ENCODE results near the gene TPT1.
A peak's percentile ranks its signal among the peaks of the same experiment; 100 is the strongest.
"Not testable (repeated sequence)": the region's sequence is repeated elsewhere in the genome, so short reads cannot be mapped to it uniquely, and the experiment has no call there.

Gene TPT1

DNA sequence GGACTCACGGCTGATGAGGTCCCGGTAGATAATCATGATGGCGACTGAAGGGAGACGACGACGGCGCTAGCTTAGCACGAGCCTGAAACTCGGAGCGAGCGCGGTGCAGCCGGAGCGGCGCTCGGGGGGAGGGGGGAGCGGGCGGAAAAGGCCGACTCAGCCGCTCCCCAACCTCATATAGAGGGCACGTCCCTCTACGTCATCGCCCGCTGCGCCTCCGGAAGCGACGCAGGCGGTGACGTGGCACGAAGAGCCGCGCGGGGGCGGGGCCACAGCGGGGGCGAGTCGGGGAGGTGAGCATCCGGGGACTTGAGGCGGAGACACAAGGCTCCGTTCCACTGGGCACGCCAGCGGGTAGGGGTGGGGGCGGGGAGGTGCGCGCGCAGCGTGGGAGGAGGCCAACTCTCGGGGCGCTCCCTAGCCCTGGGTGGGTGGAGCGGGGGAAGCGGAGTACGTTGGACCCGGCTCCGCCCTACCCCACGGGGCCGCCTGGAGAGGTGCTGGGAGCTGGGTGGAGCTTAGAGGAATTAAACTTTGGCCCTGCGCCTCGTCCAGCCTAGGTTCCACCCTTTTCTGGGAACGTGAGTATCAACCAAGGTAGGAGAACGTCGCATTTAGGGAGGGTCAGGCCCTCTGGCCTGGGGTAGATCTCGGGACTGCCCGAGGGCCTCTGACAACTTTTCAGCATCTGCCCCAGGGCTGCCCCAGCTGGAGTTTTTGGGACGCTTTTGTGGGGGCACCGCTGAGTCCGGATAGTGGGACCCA is at the start of gene TPT1:
TSS of gene TPT1 (minus strand) at position 150 of the 765 bp plus-strand sequence. CDS start at position 36, 114 bp downstream.
- DNase-seq: peak; percentile 99

DNA sequence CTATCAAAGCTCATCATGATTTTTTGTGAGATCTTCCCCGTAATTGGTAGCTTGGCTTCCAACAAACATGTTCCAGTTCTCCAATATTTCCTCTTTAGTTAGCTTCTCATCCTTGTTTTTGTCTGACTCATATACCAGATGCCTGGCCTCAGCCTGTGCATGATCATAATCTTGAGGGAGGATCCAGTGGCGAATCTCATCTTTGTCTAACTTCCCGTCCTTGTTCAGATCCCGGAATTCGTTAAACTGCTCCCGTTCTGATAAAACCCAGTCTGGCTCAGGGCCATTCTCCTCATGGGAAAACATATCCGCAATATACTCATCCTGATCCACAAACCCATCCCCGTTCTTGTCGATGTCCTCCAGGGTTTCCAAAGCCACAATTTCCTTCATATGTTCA is 49.4 kb upstream of the TPT1 start:
- DNase-seq: not testable (repeated sequence)

DNA sequence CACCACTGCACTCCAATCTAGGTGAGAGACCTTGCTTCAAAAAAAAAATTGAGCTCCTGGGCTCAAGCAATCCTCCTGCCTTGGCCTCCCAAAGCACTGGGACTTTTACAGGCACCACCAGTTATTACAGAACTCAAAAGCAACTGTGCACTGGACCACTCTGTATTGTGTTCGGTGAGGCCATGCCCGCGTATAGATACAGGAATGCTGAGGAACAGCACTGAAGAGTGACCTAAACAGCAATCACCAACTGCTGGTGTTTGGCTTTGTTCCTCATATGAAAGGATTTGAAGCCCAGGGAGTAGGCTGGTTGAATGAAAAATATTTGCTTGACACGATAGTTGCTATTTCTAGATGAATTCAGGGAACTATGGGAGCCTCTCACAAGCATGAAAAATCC is 47.7 kb upstream of the TPT1 start:
- DNase-seq: no peak

DNA sequence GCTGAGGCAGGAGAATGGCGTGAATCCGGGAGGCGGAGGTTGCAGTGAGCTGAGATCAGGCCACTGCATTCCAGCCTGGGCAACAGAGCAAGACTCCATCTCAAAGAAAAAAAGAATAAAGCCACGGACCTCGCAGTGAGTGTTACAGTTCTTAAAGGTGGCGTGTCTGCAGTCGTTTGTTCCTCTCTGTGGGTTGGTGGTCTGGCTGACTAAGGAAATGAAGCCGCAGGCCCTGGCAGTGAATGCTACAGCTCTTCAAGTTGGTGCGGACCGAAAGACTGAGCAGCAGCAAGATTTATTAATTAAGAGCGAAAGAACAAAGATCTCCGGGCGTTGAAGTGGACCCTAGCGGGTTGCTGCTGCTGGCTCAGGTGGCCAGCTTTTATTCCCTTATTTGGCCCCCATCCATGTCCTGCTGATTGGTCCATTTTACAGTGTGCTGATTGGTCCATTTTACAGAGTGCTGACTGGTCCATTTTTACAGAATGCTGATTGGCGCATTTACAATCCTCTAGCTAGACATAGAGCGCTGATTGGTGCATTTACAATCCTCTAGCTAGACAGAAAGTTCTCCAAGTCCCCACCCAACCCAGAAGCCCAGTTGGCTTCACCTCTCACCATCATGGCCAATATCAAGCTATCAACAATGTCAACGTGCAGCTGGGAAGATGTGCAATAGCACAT is 46.1 kb upstream of the TPT1 start:
- not testable (repeated sequence) for DNase-seq

DNA sequence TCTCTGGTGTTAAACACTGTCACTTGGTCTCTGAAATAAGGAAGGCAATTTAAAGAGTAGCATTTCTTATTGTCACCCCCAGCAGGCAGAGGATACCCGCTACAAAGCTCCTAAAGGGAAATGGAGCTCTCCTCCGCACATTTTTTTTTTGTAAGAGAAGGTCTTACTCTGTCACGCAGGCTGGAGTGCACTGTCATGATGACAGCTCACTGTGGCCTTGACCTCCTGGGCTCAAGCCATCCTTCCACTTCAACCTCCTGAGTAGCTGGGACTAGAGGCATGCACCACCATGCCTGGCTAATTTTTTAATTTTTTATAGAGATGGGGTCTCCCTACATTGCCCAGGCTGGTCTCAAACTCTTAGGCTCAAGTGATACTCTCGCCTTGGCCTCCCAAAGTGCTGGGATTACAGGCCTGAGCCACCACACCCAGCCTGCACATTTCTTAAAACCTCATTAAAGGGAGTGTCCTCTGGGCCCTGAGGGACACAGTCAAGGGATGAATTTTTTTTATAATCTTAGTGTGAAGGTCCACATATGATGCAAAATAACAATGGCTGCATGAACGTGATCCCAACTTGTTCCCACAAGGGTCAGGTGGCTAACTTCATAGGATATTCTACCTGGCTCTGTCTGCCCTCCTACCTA is 45.0 kb upstream of the TPT1 start:
- no peak for DNase-seq

DNA sequence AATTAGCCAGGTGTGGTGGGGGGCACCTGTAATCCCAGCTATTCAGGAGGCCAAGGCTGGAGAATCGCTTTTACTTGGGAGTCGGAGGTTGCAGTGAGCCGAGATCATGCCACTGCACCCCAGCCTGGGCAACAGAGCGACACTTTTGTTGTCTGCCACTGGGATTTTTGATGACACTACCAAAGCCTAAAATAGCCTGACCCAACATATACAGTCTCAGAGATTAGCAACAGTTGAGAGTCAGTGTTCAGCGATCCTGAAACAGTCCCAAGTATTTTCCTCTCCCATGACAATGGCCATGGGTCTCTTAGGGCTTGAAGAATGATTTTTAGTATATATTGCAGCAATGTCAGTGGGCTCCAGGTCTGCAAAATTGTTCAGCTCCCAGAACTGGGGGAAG is 44.3 kb upstream of the TPT1 start:
- DNase-seq: no peak

DNA sequence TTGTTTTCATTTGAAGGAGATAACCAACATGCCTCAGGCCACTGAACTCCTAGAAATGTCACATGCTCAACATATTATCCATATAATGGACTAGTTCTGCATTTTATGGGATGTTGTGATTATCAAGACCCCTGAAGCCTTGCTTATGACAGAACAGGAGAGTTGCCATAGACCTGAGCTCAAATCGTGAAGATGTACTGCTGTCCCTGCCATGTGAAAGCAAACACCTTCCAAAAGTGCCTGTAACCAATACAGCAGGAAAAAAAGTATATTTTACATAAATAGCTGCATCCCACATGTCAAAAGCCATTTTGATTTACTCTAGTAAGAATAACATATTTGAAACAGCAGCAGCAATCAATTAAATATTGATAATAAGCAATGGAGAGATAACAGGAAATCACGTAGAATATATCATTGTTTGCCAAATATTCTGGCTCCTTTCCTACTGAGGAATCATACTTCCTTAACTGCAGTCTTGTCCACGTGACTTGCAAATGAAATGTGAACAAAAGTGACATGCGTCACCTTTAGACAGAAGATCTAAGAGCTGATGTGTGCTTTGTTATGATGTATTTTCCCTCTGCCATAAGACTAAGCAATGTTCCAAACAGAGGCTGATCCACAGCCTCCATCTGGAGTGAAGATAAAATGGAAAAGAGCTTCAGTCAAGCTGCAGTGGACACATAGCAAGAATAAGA is 43.6 kb upstream of the TPT1 start:
- DNase-seq: no peak

DNA sequence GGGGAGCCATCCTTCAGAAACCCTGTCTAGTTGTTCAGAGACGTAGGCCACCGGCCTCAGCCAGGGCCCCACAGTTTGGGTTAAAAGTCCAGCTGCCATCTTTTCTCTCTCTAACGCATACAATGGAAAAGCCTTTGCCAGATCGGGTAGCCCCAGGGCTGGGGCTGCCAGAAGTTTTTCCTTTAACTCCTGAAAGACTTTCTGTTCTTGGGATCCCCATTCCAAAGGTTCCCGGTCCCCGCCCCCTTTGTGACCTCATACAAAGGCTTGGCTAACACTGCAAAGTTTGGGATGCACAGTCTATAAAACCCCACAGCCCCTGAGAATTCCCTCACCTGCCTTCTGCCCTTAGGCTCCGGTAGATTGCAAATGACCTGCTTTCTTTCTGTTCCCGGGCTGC is 41.8 kb upstream of the TPT1 start:
- DNase-seq: not testable (repeated sequence)

DNA sequence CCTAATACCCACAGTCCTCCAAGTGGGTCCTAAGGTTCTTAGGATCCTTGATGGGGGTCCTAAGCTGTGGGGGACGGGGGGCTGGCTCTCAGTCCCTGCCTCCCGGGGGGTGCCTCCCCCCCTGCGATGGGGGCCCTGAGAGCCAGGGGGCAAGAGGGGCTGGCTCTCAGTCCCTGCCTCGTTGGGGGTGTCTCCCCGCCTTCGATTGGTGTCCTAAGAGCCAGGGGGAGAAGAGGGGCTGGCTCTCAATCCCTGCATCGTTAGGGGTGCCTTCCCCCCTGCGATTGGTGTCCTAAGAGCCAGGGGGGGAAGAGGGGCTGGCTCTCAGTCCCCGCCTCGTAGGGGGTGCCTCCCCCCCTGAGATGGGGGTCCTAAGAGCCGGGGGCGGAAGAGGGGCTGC is 40.2 kb upstream of the TPT1 start:
- DNase-seq: no peak

DNA sequence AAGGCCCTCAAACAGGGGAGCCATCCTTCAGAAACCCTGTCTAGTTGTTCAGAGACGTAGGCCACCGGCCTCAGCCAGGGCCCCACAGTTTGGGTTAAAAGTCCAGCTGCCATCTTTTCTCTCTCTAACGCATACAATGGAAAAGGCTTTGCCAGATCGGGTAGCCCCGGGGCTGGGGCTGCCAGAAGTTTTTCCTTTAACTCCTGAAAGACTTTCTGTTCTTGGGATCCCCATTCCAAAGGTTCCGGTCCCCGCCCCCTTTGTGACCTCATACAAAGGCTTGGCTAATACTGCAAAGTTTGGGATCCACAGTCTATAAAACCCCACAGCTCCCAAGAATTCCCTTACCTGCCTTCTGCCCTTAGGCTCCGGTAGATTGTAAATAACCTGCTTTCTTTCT is 39.7 kb upstream of the TPT1 start:
- not testable (repeated sequence) for DNase-seq

DNA sequence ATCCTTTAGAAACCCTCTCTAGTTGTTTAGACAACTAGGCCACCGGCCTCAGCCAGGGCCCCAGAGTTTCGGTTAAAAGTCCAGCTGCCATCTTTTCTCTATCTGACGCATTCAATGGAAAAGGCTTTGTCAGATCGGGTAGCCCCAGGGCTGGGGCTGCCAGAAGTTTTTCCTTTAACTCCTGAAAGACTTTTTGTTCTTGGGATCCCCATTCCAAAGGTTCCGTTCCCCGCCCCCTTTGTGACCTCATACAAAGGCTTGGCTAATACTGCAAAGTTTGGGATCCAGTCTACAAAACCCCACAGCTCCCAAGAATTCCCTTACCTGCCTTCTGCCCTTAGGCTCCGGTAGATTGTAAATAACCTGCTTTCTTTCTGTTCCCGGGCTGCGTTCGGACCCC is 38.5 kb upstream of the TPT1 start:
- DNase-seq: not testable (repeated sequence)

DNA sequence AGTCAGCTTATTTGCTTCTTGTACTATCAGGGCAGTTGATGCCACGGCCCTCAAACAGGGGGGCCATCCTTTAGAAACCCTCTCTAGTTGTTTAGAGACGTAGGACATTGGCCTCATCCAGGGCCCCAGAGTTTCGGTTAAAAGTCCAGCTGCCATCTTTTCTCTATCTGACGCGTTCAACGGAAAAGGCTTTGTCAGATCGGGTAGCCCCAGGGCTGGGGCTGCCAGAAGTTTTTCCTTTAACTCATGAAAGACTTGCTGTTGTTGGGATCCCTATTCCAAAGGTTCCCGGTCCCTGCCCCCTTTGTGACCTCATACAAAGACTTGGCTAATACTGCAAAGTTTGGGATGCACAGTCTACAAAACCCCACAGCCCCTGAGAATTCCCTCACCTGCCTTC is 37.8 kb upstream of the TPT1 start:
- not testable (repeated sequence) for DNase-seq

DNA sequence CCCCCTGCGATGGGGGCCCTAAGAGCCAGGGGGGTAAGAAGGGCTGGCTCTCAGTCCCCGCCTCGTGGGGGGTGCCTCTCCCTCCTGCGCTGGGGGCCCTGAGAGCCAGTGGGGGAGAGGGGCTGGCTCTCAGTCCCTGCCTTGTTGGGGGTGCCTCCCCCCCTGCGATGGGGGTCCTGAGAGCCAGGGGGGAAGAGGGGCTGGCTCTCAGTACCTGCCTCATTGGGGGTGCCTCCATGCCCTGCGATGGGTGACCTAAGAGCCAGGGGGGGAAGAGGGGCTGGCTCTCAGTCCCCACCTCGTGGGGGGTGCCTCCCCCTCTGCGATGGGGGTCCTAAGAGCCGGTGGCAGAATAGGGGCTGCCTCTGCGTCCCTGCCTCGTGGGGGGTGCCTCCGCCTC is 36.3 kb upstream of the TPT1 start:
- DNase-seq: not testable (repeated sequence)

DNA sequence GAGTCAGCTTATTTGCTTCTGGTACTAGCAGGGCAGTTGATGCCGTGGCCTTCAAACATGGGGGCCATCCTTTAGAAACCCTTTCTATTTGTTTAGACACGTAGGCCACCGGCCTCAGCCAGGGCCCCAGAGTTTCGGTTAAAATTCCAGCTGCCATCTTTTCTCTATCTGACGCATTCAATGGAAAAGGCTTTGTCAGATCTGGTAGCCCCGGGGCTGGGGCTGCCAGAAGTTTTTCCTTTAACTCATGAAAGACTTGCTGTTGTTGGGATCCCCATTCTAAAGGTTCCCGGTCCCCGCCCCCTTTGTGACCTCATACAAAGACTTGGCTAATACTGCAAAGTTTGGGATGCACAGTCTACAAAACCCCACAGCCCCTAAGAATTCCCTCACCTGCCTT is 35.7 kb upstream of the TPT1 start:
- DNase-seq: not testable (repeated sequence)

DNA sequence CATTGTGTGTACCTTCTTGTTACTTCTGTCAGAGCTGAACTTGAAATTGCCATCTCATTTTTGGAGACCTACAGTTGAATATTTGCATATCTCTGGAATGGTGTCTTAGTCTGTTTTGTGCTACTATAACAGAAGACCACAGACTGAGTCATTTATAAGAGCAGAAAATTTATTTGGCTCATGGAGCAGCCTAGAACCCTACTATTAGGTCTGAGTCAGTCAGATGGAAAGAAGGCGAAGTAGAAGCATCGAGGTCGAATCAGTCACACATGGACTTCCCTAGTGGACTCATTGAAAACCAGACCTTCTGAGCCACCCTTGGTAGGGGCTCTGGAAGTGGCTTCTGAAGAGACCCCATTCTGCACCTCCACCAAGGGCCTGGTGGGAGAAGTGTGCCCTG is 33.9 kb upstream of the TPT1 start:
- DNase-seq: no peak

DNA sequence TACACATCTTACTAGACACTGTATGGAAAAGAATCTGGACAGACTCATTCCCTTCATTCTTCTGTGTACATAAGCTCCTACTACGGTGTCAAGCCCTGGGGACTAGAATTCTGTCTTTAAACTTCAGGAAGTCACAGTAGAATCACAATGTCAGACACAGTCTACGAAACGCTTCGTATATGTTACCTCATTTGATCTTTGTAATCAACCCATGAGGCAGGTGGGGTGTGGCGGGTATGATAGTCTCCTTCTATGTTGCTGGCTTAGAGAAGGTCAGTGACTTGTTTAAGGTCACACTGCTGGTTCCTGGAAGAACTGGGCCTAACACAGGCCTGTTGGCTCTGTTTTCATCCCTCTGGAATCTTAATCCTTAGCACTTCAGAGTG is 32.2 kb upstream of the TPT1 start:
- DNase-seq: no peak

DNA sequence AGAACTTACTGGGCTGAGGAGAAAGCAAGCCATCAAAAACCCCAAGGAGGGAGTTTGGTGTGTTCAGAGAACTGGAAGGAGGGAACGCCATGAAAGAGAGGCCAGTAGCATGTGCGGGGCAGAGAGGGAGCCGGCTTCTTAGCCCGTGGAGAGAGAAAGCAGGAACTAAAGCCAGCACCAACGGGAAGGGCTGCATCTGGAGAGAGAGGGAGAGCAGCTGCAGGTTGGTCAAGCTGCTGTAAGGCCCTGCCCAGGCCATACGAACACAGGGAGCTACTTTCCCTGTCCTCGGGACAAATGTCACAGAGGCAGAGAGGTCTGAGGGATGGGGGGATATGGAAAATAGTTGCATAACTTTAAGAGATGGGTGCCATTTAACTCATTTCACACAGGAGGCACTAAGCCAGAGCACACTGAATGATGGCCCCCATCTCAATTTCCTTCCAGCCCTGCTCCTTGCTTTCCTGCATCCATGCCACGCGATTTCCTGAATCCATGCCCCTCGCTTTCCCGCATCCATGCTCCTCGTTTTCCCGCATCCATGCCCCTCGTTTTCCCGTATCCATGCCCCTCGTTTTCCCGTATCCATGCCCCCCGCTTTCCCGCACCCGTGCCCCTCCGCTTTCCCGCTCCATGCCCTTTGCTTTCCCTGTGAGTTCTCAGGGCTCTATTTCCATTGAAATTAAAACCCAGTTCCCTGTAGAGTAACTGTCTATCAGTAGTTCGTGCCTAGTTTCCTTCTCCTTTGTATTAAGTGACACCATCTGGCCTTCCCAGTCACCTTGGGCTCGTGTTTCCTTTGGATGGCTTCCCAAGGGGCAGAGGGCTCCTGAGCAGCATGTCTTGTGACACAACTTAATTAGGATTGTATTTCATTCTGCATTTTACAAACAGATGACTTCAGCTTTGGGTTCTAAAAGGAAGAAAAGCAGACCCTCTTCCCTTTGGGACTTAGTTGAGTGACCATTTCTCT is 31.5 kb upstream of the TPT1 start:
- DNase-seq: no peak

DNA sequence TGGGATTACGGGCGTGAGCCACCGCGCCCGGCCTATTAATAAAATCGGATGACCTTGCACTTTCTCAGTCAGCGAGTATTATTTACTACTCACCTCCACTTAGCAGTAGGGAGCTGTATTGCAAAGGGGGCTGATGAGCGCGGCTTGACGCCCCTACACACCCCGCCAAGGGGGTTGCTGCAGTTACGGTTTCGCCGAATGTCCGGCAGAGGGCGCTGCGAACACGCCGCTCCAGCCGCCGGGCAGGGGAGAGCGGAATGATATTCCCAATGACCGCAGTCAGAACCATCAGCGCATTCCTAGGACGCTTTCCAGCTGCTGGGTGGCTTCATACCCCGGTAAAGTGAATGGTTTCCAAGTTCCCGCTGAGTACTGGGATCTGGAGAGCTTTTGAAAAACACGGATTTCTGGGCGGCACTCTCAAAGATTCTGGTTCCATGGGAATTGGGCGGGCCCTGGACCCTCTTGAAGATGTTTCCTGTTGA is 30.0 kb upstream of the TPT1 start:
- peak; percentile 52 to 59 for DNase-seq

DNA sequence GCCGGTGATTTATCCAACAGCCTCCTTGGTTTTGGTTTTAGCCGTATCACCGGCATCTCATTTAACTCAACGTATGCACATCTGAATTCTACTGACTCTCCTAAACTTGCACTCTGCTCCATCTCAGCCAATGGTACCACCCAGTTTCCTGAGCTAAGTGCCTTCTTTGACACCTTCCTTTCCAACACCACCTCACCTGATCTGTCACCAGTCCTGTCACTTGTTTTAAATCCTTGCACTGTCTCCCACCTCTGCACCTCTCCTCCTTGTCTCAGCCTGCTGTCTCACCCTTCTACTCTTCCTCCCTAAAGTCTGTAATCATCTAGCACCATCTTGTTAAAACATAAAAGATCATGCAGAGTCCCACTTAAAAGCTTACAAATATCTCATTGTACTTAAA is 28.1 kb upstream of the TPT1 start:
- no peak for DNase-seq

DNA sequence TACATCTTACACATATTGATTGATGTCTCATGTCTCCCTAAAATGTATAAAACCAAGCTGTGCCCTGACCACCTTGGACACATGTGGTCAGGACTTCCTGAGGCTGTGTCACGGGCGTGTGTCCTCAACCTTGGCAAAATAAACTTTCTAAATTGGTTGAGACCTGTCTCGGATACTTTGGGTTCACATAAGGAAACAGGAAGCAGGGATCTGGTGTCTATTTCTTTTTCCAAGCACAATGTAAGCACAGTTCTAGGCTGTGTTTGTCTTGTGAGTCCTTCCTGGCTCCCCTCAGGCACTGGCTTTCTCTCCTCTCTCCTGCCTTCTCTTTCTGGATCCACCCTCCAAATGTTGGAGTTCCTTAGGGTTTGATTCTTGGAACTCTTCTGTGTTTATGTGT is 27.6 kb upstream of the TPT1 start:
- DNase-seq: no peak

DNA sequence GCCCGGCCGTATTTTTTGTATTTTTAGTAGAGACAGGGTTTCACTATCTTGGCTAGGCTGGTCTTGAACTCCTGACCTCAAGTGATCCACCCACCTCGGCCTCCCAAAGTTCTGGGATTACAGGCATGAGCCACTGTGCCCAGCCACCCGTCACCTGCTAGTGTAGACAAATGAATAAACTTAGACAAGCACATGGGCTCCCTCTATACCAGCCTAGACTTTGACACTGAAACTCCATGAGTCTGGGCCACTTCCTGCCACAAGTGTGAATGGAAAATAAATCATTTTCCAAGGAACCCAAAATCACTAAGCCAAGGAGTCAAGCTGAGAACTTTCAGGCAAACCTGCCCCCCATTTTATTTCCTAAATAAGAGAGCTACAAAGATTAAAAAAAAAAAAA is 27.0 kb upstream of the TPT1 start:
- peak; percentile 34 to 38 for DNase-seq

DNA sequence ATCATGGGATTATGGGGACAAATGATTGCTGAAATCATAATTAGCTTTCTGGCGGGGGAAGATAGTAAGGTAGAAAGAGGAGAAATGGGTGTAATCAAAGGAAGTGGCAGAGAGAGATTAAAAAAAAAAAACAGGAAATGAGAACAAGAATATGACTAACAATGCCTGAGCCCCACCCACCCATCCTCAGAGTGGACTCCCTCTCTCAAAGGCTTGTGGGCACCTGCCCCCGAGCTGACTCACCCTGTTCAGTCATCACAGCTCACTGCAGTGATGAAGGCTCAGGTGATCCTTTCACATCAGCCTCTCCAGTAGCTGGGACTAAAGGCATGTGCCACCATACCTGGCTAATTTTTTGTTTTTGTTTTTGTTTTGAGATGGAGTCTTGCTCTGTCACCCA is 26.4 kb upstream of the TPT1 start:
- DNase-seq: peak; percentile 88 to 93
